ENCODE data around the gene PLPP7. TPM values are rescaled to one million over a fixed set of nuclear protein-coding genes. Genes with fewer than 3 reads are reported as not detected.
"Not testable (repeated sequence)": the region's sequence is repeated elsewhere in the genome, so short reads cannot be mapped to it uniquely, and the experiment has no call there.

The PLPP7 gene
- total RNA-seq, 2 experiments from 2014 or later: not detected

DNA sequence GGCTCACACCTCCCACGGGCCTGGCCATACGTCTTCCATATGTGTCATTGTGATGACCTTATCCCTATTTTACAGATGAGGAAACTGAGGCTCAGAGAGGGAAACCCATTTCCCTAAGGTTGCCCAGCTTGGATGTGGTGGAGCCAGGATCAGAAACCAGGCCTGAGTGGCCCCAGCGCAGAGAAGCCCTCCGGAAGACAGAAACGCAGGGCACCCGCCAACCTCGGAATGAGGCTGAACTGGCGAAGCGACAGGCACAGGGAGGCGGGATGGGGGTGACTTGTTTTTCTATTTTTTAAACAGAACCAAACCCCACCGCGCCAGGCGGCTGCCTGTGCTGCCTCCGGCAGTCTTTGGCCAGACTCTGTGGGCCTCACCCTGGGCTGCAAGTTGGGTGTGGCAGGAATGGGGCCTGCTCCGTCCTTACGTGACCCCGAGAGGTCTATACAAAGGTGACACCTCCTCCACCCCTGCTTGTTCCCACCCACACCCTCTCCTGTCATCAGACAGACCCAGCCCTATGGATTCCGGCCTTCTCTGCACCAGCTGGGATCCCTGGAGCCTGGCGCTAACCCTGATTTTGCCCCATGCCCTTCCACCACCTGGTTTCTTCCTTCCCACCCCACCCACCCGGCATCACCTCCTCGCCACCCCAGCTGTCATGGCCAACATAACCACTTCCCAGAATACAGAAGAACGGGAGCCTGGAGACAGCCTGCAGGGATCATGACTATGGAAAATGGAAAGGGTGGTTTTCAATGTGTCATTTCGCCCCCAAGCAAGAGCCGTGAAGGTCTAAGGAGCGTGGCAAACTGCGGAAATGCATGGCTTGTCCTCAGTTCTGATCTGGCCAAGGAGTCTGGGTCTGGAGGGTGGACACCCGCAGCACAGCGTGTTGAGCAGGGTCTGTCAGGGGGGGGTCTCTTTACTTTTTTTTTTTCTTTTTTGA lies 23.6 kb downstream of the PLPP7 start:
- ChIA-PET CTCF (no interaction called here), POLR2A (no interaction called here)
- Mint-ChIP-seq H3K36me3 (ENCODE audit: low read depth) (no peaks in the 10 kb centered on the region), H3K27me3 (peaks cover 3% of the 10 kb centered on the region), H3K4me3 (no peak overlapping the region), H3K9me3 (no peaks in the 10 kb centered on the region), H3K4me1 (peaks cover 11% of the 10 kb centered on the region), H3K27ac (no peak overlapping the region)
- no peak for DNase-seq

- Mint-ChIP-seq H3K27me3 (peaks cover 3% of the 10 kb centered on the region), H3K36me3 (ENCODE audit: low read depth) (no peaks in the 10 kb centered on the region), H3K4me3 (no peak overlapping the region), H3K4me1 (no peaks in the 10 kb centered on the region), H3K27ac (no peak overlapping the region), H3K9me3 (no peaks in the 10 kb centered on the region)
- ChIA-PET CTCF (interaction anchor here (1.3 kb wide), 1 partner anchor 18 kb away, joined by 4 read pairs; no protein-coding TSS in a partner anchor), POLR2A (no interaction called here)
- DNase-seq: no peak
These were observed 28.9 kb downstream of the PLPP7 start for GRCh38 chr9:131318231-131319085.

DNA sequence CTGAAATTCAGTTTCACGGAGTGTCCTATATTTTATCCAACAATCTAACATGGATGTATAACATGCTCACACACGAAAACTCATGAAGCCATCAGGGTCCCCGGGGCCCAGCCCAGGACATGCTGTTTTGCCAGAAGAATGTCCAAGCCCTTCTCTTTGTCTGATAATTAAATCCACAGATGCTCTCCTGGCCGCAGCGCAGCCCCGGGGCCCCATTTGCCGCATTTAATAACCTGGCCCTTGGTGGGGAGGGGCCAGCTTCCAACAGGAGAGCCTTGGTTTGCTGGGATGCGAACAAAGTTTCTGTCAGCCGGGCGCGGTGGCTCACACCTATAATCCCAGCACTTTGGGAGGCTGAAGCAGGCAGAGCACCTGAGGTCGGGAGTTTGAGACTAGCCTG lies 30.0 kb downstream of the PLPP7 start:
- H3K27me3 Mint-ChIP-seq: peaks cover 3% of the 10 kb centered on the region
- H3K9me3 Mint-ChIP-seq: no peaks in the 10 kb centered on the region
- DNase-seq: no peak
- H3K27ac Mint-ChIP-seq: no peak overlapping the region
- H3K4me3 Mint-ChIP-seq: no peak overlapping the region
- H3K4me1 Mint-ChIP-seq: no peaks in the 10 kb centered on the region
- no peaks in the 10 kb centered on the region for H3K36me3 Mint-ChIP-seq (ENCODE audit: low read depth)
- ChIA-PET POLR2A (no interaction called here), CTCF (no interaction called here)

DNA sequence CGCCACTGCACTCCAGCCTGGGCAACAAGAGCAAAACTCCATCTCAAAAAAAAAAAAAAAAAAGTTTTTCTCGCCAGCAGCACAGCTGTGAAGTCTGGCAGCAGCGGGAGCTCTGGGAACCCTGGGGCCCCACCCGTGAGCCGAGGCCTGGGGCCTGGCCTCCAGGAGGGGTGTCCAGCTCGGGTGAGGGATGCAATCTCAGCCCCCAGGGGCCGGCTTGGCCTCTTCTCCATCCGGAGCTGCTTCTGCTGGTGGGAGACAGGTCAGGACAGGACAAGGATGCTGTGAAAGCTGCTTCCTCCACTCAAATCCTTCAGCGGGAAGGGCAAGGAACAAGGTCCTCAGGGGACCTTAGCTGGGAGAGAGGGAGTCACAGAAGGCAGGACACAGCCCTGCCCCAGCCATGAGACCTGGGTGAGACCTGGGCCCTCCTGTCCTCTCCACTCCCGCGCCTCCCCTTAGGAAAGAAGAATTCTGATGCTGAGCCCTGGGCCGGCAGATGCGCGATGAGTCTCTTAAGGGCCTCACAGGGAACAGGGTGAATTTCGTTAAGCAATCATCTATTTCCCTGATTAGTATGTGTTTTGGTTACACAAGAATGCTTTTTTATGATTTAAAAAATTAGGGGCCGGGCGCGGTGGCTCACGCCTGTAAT lies 30.6 kb downstream of the PLPP7 start:
- DNase-seq: no peak
- ChIA-PET CTCF (no interaction called here), POLR2A (no interaction called here)
- Mint-ChIP-seq H3K27ac (no peak overlapping the region), H3K4me1 (no peaks in the 10 kb centered on the region), H3K36me3 (ENCODE audit: low read depth) (no peaks in the 10 kb centered on the region), H3K27me3 (peaks cover 3% of the 10 kb centered on the region), H3K4me3 (no peak overlapping the region), H3K9me3 (no peaks in the 10 kb centered on the region)

DNA sequence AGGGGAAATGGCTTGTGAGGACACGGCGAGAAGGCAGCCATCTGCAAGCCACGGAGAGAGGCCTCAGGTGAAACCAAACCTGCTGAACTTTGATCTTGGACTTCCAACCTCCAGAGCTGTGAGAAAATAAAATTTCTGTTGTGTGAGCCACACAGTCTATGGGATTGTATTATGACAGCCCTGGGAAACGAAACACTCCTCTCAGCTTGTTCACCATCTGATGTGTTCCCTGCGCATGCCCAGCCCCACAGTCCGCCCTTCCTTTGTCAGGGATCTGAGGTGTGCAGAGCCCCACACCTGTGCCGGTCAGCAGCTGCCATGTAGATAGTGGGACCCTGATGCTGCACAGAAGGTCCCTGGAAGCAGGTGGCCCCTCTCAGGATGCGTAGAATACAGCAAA lies 34.1 kb downstream of the PLPP7 start:
- H3K4me3 Mint-ChIP-seq: no peak overlapping the region
- POLR2A ChIA-PET: no interaction called here
- H3K27me3 Mint-ChIP-seq: no peaks in the 10 kb centered on the region
- H3K36me3 Mint-ChIP-seq (ENCODE audit: low read depth): no peaks in the 10 kb centered on the region
- no peak for DNase-seq
- CTCF ChIA-PET: interaction anchor here (1.3 kb wide), 1 partner anchor 12 kb away, joined by 3 read pairs; no protein-coding TSS in a partner anchor
- H3K27ac Mint-ChIP-seq: no peak overlapping the region
- H3K4me1 Mint-ChIP-seq: no peaks in the 10 kb centered on the region
- H3K9me3 Mint-ChIP-seq: no peaks in the 10 kb centered on the region

DNA sequence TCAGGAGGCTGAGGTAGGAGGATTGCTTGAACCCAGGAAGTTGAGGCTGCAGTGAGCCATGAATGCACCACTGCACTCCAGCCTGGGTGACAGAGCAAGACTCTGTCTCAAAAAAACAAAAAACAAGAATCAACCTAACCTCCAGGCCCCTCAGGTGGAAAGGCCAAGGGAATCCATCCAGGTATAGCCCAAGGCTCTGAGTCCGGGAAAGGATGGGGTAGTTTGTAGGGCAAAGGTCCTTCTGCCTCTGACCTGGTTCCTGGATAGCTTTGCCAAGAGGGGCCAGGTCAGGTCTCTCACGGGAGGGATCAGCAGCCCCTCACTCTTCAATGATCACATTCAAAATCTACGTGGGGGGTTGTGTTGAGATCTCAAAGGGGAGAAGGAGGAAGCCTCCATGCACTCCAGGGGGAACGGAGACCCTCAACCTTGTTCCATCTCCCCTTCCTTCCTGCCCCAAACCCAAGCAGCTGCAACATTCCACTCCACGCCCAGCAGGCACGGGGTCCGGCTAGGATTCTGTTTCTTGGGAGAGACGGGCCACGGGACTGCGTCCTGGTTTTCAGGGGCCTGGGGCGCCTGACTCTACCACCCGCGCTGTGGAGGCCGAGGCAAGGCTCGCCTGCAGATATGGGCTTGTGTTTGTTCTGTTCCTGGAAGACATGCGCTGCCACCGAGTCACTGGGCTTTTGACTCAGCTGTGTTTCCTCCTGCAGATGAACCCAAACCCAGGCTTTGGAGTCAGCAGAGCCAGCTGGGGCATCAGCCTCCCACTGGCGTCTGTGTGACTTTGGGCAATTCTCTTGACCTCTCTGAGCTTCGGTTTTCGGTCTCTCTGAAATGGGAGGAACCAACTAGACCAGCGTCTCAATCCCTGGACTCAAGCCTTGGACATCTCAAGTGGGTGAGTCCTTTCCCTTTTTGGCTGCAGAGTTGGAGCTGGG lies 35.5 kb downstream of the PLPP7 start:
- H3K9me3 Mint-ChIP-seq: no peaks in the 10 kb centered on the region
- ChIA-PET POLR2A (no interaction called here), CTCF (interaction anchor here (1.0 to 1.5 kb wide), 3 partner anchors 11 to 145 kb away, joined by 3 to 9 read pairs (median 3); no protein-coding TSS in a partner anchor)
- no peak overlapping the region for H3K4me3 Mint-ChIP-seq
- no peaks in the 10 kb centered on the region for H3K4me1 Mint-ChIP-seq
- no peaks in the 10 kb centered on the region for H3K36me3 Mint-ChIP-seq (ENCODE audit: low read depth)
- no peak overlapping the region for H3K27ac Mint-ChIP-seq
- no peak for DNase-seq
- H3K27me3 Mint-ChIP-seq: no peaks in the 10 kb centered on the region

DNA sequence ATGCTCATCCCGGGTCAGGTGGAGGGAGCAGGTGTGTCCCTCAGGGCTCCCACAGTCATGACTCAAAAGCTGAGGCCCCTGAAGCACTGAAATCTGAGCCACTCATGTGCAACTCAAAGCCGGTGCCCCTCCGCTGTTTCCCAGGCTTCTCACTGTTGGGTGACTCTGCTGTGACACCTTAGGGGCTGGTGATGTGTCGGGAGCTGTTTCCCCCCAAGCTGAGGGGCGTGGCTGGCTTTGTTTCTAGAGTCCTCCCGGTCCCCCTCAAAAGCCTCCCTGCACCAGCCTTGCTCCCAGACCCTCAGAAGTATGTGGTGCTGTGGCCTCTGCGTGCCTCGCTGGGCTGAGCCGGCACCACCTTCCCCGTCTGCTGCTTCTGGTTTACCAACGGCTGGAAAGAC lies 39.7 kb downstream of the PLPP7 start:
- POLR2A ChIA-PET: no interaction called here
- CTCF ChIA-PET: no interaction called here
- no peaks in the 10 kb centered on the region for H3K9me3 Mint-ChIP-seq
- DNase-seq: no peak
- no peaks in the 10 kb centered on the region for H3K36me3 Mint-ChIP-seq (ENCODE audit: low read depth)
- H3K27ac Mint-ChIP-seq: no peak overlapping the region
- peaks cover 2% of the 10 kb centered on the region for H3K27me3 Mint-ChIP-seq
- no peak overlapping the region for H3K4me3 Mint-ChIP-seq
- H3K4me1 Mint-ChIP-seq: no peaks in the 10 kb centered on the region

DNA sequence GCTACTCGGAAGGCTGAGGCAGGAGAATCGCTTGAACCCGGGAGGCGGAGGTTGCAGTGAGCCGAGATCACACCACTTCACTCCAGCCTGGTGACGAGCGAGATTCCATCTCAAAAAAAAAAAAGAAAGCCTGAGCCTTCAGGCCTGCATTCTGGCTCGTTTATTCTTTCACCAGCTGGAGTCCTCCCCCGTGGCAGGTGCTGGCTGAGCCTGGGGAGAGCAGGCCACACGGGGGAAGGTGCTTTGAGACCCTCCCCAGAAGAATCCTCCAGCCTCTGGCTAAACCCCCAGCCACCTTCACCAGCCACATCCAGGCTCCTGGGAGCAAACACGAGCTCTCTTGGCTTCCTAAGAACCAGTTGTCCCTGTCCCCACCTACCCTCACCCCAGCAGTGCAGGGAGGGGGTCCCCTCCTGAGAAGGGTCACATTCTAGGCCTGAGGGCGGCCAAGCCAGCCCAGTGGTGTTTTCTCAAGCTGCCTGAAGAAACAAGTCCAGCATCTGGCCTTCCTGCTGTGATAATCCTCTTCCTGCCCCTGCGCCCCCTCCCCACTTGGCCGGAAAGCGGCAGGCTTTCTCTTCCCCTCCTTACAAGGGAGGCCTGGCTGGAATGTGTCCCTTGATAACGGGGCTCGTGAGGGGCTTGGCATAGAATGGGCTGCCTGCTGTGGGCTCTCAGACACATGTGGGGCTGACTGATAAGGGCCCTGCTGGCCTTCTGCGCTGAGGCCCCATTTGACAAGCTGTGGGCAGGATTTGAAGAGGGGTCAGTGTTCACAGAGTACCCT lies 41.5 kb downstream of the PLPP7 start:
- Mint-ChIP-seq H3K36me3 (ENCODE audit: low read depth) (no peaks in the 10 kb centered on the region), H3K27ac (no peak overlapping the region), H3K4me3 (no peak overlapping the region), H3K9me3 (no peaks in the 10 kb centered on the region), H3K4me1 (no peaks in the 10 kb centered on the region), H3K27me3 (peaks cover 2% of the 10 kb centered on the region)
- CTCF ChIA-PET: no interaction called here
- DNase-seq: no peak
- POLR2A ChIA-PET: no interaction called here

DNA sequence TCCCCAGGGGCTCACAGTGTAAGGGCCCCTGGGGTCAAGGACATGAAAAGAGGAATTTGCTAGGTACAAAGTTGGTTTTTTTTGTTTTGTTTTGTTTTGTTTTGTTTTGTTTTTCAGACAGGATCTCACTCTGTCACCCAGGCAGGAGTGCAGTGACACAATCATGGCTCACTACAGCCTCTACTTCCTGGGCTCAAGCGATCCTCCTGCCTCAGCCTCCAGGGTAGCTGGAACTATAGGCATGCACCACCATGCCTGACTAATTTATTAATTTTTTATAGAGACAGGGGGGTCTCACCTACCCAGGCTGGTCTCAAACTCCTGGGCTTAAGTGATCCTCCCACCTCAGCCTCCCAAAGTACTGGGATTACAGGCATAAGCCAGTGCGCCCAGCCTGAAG lies 42.5 kb downstream of the PLPP7 start:
- H3K27ac Mint-ChIP-seq; H3K4me3 Mint-ChIP-seq; H3K9me3 Mint-ChIP-seq; H3K4me1 Mint-ChIP-seq; POLR2A ChIA-PET; DNase-seq; H3K27me3 Mint-ChIP-seq; CTCF ChIA-PET; H3K36me3 Mint-ChIP-seq (ENCODE audit: low read depth): not testable (repeated sequence)

GRCh38 chr9:131333771-131334628 lies 44.5 kb downstream of the PLPP7 start:
- no peak overlapping the region for H3K4me3 Mint-ChIP-seq
- H3K27me3 Mint-ChIP-seq: peaks cover 2% of the 10 kb centered on the region
- ChIA-PET CTCF (interaction anchor here (4.9 to 5.1 kb wide), 2 partner anchors 154 to 277 kb away, joined by 27 to 126 read pairs; no protein-coding TSS in a partner anchor), POLR2A (no interaction called here)
- no peak for DNase-seq
- H3K9me3 Mint-ChIP-seq: no peaks in the 10 kb centered on the region
- H3K27ac Mint-ChIP-seq: no peak overlapping the region
- peaks cover 3% of the 10 kb centered on the region for H3K4me1 Mint-ChIP-seq
- H3K36me3 Mint-ChIP-seq (ENCODE audit: low read depth): no peaks in the 10 kb centered on the region
